K562 (cell line): ENCODE data around the gene LCE3A. TPM values are rescaled to one million over a fixed set of nuclear protein-coding genes. Genes with fewer than 3 reads are reported as not detected.
A peak's percentile ranks its signal among the peaks of the same experiment; 100 is the strongest.

ENCODE experiments used
- ATAC-seq: fragments of 200-7000 bp; cut with Tn5 transposase; 3 replicates; pipeline ENCODE4 v1.9.1; 2020; ENCODE audit warnings: moderate library complexity
- BruUV-seq: library from RNA; stranded (reverse); fragments of 400-500 nt; replicated peaks from 2 replicates; lab custom pipeline; 2021; lab: Mats Ljungman, UMichigan
- CTCF ChIA-PET: fragments of 300-600 bp; formaldehyde crosslinking; extraction: SDS; loops from one replicate; lab custom pipeline; 2021; ENCODE audit warnings: low intra/inter-chr PET ratio; lab: Yijun Ruan, JAX
- POLR2A ChIA-PET: fragments of 300-600, 350-650 bp; sonication (Branson Sonifier 250); formaldehyde crosslinking; extraction: SDS; loops from one replicate; lab custom pipeline; 2021; ENCODE audit warnings: antibody characterized with exemption, inconsistent platforms; lab: Yijun Ruan, JAX
- DNase-seq, 4 experiments: peaks; one replicate each; pipeline versions ENCODE4 v3.0.0 to v3.0.0-alpha.2; 2011 to 2018; ENCODE audit warnings: low spot score in 3 of 4, mixed read lengths in 3 of 4; ENCODE audit errors: extremely low read depth in 1 of 4
- FAIRE-seq: peaks from 2 replicates; lab custom pipeline; 2011; peaks lifted over from hg19 to GRCh38; lab: Jason Lieb, UNC
- H2AFZ ChIP-seq: 2 replicates; pipeline ENCODE4 v1.6.0; 2011; ENCODE audit warnings: low read depth, low read length, control low read depth, inconsistent platforms
- H3K27ac ChIP-seq: fragments of 200-600 bp; 3 replicates; pipeline ENCODE4 v1.8.0; 2011; ENCODE audit warnings: low read depth, mild to moderate bottlenecking, control low read depth, inconsistent platforms, low read length, moderate library complexity, mixed read lengths; ENCODE audit errors: extremely low read depth
- H3K27me3 ChIP-seq, 2 experiments: fragments of 300-600 bp in 1 of 2; 2 replicates in 1 of 2; 3 replicates in 1 of 2; pipeline versions ENCODE4 v1.6.0 to v1.8.0; 2011; ENCODE audit warnings: inconsistent platforms in 2 of 2, low read length in 2 of 2, mild to moderate bottlenecking in 1 of 2, mixed read lengths in 1 of 2, moderate library complexity in 1 of 2; ENCODE audit not compliant: control insufficient read depth in 2 of 2, insufficient read depth in 2 of 2
- H3K36me3 ChIP-seq: fragments of 300-600 bp; 3 replicates; pipeline ENCODE4 v1.8.0; 2011; ENCODE audit warnings: mild to moderate bottlenecking, low read length, inconsistent platforms; ENCODE audit not compliant: control insufficient read depth, insufficient read depth
- H3K4me1 ChIP-seq, 2 experiments: fragments of 200-600 bp in 1 of 2; replicated peaks in 1 of 2; 2 replicates in 1 of 2; 3 replicates in 1 of 2; pipeline versions ENCODE4 v1.5.1 to v1.8.0; 2011; ENCODE audit warnings: inconsistent platforms in 2 of 2, low read length in 2 of 2, mild to moderate bottlenecking in 1 of 2, mixed read lengths in 1 of 2, moderate library complexity in 1 of 2; ENCODE audit not compliant: control insufficient read depth in 2 of 2, insufficient read depth in 2 of 2
- H3K4me2 ChIP-seq: 2 replicates; pipeline ENCODE4 v1.6.1; 2011; ENCODE audit warnings: low read length, control low read depth, inconsistent platforms, mixed read lengths; ENCODE audit not compliant: insufficient read depth
- H3K4me3 ChIP-seq: fragments of 200-600 bp; sonication (generic), shearing (Covaris generic); 2 replicates; pipeline ENCODE4 v1.5.1; 2016; ENCODE audit warnings: control low read depth, inconsistent platforms
- H3K79me2 ChIP-seq: fragments of 200-600 bp; 3 replicates; pipeline ENCODE4 v1.8.0; 2011; ENCODE audit warnings: low read length, inconsistent platforms; ENCODE audit not compliant: control insufficient read depth, insufficient read depth
- H3K9ac ChIP-seq, 2 experiments: 2 replicates each; pipeline versions ENCODE4 v1.6.0 to v1.6.1; 2011; ENCODE audit warnings: low read depth in 2 of 2, low read length in 2 of 2, control low read depth in 1 of 2, inconsistent platforms in 1 of 2, mild to moderate bottlenecking in 1 of 2, mixed read lengths in 1 of 2; ENCODE audit not compliant: insufficient read depth in 1 of 2
- H3K9me1 ChIP-seq: one replicate; pipeline ENCODE4 v1.6.0; 2011; ENCODE audit warnings: inconsistent platforms, mild to moderate bottlenecking, low read length, moderate library complexity; ENCODE audit not compliant: control insufficient read depth, insufficient read depth
- H3K9me3 ChIP-seq: replicated peaks from 2 replicates; pipeline ENCODE4 v1.5.1; 2011; ENCODE audit warnings: low read depth, low read length, inconsistent platforms; ENCODE audit not compliant: control insufficient read depth, insufficient read depth
- H4K20me1 ChIP-seq: replicated peaks from 2 replicates; pipeline ENCODE4 v1.6.1; 2011; ENCODE audit warnings: low read length, inconsistent platforms, mixed read lengths; ENCODE audit not compliant: control insufficient read depth, insufficient read depth
- CBFA2T2 ChIP-seq: fragments of 450-650 bp; conservative IDR thresholded peaks from 2 replicates; pipeline ENCODE4 v1.6.1; 2017; ENCODE audit warnings: mild to moderate bottlenecking
- CBX1 ChIP-seq: sonication (generic); IDR thresholded peaks from 2 replicates; pipeline ENCODE4 v1.6.1; 2016; ENCODE audit warnings: antibody characterized with exemption, low read depth, mild to moderate bottlenecking
- CTCF ChIP-seq, 3 experiments: IDR thresholded peaks in 2 of 3; conservative IDR thresholded peaks in 1 of 3; 2 replicates each; pipeline ENCODE4 v1.5.1; 2011 to 2012; ENCODE audit warnings: low read length in 3 of 3, mild to moderate bottlenecking in 3 of 3, control low read depth in 2 of 3, improper control_type of control experiment in 1 of 3, inconsistent platforms in 1 of 3, low read depth in 1 of 3, mixed read lengths in 1 of 3, moderate library complexity in 1 of 3; ENCODE audit not compliant: insufficient read depth in 2 of 3
- CTCFL ChIP-seq: IDR thresholded peaks from 2 replicates; pipeline ENCODE4 v1.6.1; 2011; ENCODE audit warnings: borderline replicate concordance, low read depth, mild to moderate bottlenecking, moderate library complexity, low read length; ENCODE audit not compliant: insufficient read depth, poor library complexity, severe bottlenecking
- FOXO4 ChIP-seq: fragments of 450-650 bp; formaldehyde crosslinking; IDR thresholded peaks from 2 replicates; pipeline ENCODE4 v1.4.0; 2020; ENCODE audit warnings: mild to moderate bottlenecking, moderate library complexity
- IFI16 ChIP-seq: fragments of 250-450 bp; sonication (Bioruptor Pico); IDR thresholded peaks from 2 replicates; pipeline ENCODE4 v2.1.2; 2022; ENCODE audit warnings: mild to moderate bottlenecking, inconsistent platforms
- MTA3 ChIP-seq: fragments of 450-650 bp; formaldehyde crosslinking; IDR thresholded peaks from 2 replicates; pipeline ENCODE4 v1.6.1; 2017; ENCODE audit warnings: mild to moderate bottlenecking, borderline replicate concordance
- NR2F6 ChIP-seq: fragments of 450-650 bp; formaldehyde crosslinking; IDR thresholded peaks from 2 replicates; pipeline ENCODE4 v1.4.0; 2020; ENCODE audit warnings: mild to moderate bottlenecking
- NRF1 ChIP-seq, 2 experiments: fragments of 450-650 bp; IDR thresholded peaks in 1 of 2; conservative IDR thresholded peaks in 1 of 2; 2 replicates each; pipeline ENCODE4 v1.6.1; 2014; ENCODE audit warnings: mild to moderate bottlenecking in 2 of 2
- POLR2AphosphoS2 ChIP-seq: IDR thresholded peaks from 2 replicates; pipeline ENCODE4 v1.6.1; 2012; ENCODE audit warnings: low read length, improper control_type of control experiment
- RBBP5 ChIP-seq: fragments of 200-600 bp; sonication (generic); IDR thresholded peaks from 2 replicates; pipeline ENCODE4 v1.6.1; 2012; ENCODE audit warnings: borderline replicate concordance, mild to moderate bottlenecking, low read length, control low read depth, inconsistent platforms; ENCODE audit not compliant: insufficient read depth, poor library complexity, severe bottlenecking
- RBM22 ChIP-seq: fragments of 200-400 bp; formaldehyde crosslinking; IDR thresholded peaks from 2 replicates; pipeline ENCODE4 v1.6.1; 2018; ENCODE audit warnings: low read length, low read depth; ENCODE audit not compliant: poor library complexity, severe bottlenecking
- ZBTB1 ChIP-seq: sonication (generic); formaldehyde crosslinking; IDR thresholded peaks from 2 replicates; pipeline ENCODE4 v1.8.1; 2023; ENCODE audit warnings: missing genetic modification reagents, low read depth, mild to moderate bottlenecking, borderline replicate concordance
- ZBTB43 ChIP-seq: sonication (generic); formaldehyde crosslinking; IDR thresholded peaks from 2 replicates; pipeline ENCODE4 v1.8.0; 2023; ENCODE audit warnings: mild to moderate bottlenecking, missing genetic modification reagents
- WGBS: fragments of 100-300 bp; shearing (Covaris generic); methylation state at CpG from one replicate; pipeline ENCODE4 v1.1.6; 2016; ENCODE audit warnings: low coverage, mixed read lengths; ENCODE audit not compliant: insufficient coverage; ENCODE audit errors: missing lambda C conversion rate; 5-methylcytosine and 5-hydroxymethylcytosine counted together
- in situ Hi-C: fragments of 300-500 bp; cut with MboI; formaldehyde crosslinking; loops from 4 replicates; pipeline ENCODE4 v1.15.0; 2018; ENCODE audit warnings: inconsistent platforms, mixed read lengths
- intact Hi-C: fragments of 100-400 bp; cut with micrococcal nuclease; formaldehyde crosslinking; loops from 2 replicates; pipeline ENCODE4 v1.14.2; 2022
- polyA plus RNA-seq, 8 experiments: library from polyadenylated mRNA; depleted of rRNA in 4 of 8; stranded (reverse) in 5 of 8; unstranded in 3 of 8; fragments of >200 nt; fragmentation: Nextera tagmentation in 2 of 8; fragmentation: Illumina TruSeq in 1 of 8; extraction: Ambion mirVana in 2 of 8; extraction: Trizol in 1 of 8; gene quantifications; 2 replicates each; pipeline versions ENCODE4 v1.2.1 to v1.2.3, GENCODE V29; 2011 to 2014; ENCODE audit warnings: inconsistent platforms in 1 of 8, missing spikeins in 1 of 8
- total RNA-seq, 7 experiments: library from RNA; depleted of rRNA in 6 of 7; stranded (reverse); fragments of >200 nt in 6 of 7; fragmentation: Illumina TruSeq in 2 of 7; extraction: Trizol in 2 of 7; gene quantifications; 2 replicates each; pipeline versions ENCODE4 v1.2.1 to v1.2.3, GENCODE V29; 2011 to 2021; ENCODE audit warnings: low replicate concordance in 1 of 7

The LCE3A gene
- total and polyA plus RNA-seq, 9 of the 15 experiments (the other 6 are each of a cell fraction or from before 2014, with no cell fraction given), result not detected

GRCh38 chr1:152623203-152623844 is 421 bp upstream of the LCE3A start:
- Histone ChIP-seq H3K27ac (no peak overlapping the region), H3K27me3 (no peaks in the 10 kb centered on the region), H3K9me1 (no peaks in the 10 kb centered on the region), H3K4me2 (no peak overlapping the region), H3K9me3 (no peaks in the 10 kb centered on the region), H3K4me1 (peaks cover 0 to 9% of the 10 kb centered on the region in 2 experiments; a peak in 2 of 5 replicates), H4K20me1 (0 out of 2 replicates have a peak, but pooled peaks cover 6% of the 10 kb centered on the region), H3K9ac (no peak overlapping the region), H3K4me3 (no peak overlapping the region), H3K79me2 (no peaks in the 10 kb centered on the region), H3K36me3 (no peaks in the 10 kb centered on the region), H2AFZ (no peak overlapping the region)
- DNase-seq, result peak; percentile 30 to 58 (median 44)
- no peak for FAIRE-seq
- CTCF ChIA-PET, result no interaction called here
- intact Hi-C loops (no loop called here), in situ Hi-C loops (no loop called here)
- POLR2A ChIA-PET, result interaction anchor here (0.6 to 1.3 kb wide), 3 partner anchors 30 to 348 kb away, joined by 3 to 5 read pairs (median 5); no protein-coding TSS in a partner anchor
- BruUV-seq, result no TSS peak
- TF ChIP-seq RBM22 (no peak), CBFA2T2 (no peak), CBX1 (no peak), NR2F6 (CRISPR knock-in tag) (no peak), ZBTB43 (CRISPR knock-in tag) (no peak), RBBP5 (no peak), FOXO4 (CRISPR knock-in tag) (no peak), CTCF (IDR thresholded peaks at IDR 0.05 in 2 of 3, conservative IDR thresholded peaks at IDR 0.05 in 1 of 3; ENCODE audit: insufficient read depth in 2 of 3, low read depth in 1 of 3, low read length in 3 of 3) (peak; percentile 44 to 61 (median 59)), ZBTB1 (no peak), IFI16 (CRISPR knock-in tag) (no peak), NRF1 (conservative IDR thresholded peaks at IDR 0.05 in 1 of 2, IDR thresholded peaks at IDR 0.05 in 1 of 2) (peak; percentile 58 to 70), CTCFL (peak; percentile 19), POLR2AphosphoS2 (no peak), MTA3 (no peak)
- peak; percentile 98 for ATAC-seq
- under 1% methylated on average over 27 of the region's 29 CpGs for WGBS
